GM06990 (cell line): ENCODE measurements around the gene FBXL20.

Source experiments
- DNase-seq: peaks from one replicate; pipeline ENCODE4 v3.0.0-alpha.2; 2011; ENCODE audit not compliant: insufficient read length; ENCODE audit errors: extremely low read depth
- H3K27me3 ChIP-seq: replicated peaks from 2 replicates; pipeline ENCODE4 v1.6.0; 2011; ENCODE audit warnings: low read length; ENCODE audit not compliant: control insufficient read depth, insufficient read depth
- H3K36me3 ChIP-seq: 2 replicates; pipeline ENCODE4 v1.5.1; 2011; ENCODE audit warnings: low read length; ENCODE audit not compliant: control insufficient read depth, insufficient read depth
- H3K4me3 ChIP-seq: replicated peaks from 2 replicates; pipeline ENCODE4 v1.5.1; 2011; ENCODE audit warnings: low read depth, mild to moderate bottlenecking, control low read depth, low read length
- TF ChIP-seq, protein P1 (sequence below): IDR thresholded peaks from 2 replicates; pipeline ENCODE4 v1.5.1; 2011; ENCODE audit warnings: low read length, control low read depth, mild to moderate bottlenecking, inconsistent platforms; ENCODE audit not compliant: insufficient read depth, poor library complexity, severe bottlenecking

FBXL20 gene

DNA sequence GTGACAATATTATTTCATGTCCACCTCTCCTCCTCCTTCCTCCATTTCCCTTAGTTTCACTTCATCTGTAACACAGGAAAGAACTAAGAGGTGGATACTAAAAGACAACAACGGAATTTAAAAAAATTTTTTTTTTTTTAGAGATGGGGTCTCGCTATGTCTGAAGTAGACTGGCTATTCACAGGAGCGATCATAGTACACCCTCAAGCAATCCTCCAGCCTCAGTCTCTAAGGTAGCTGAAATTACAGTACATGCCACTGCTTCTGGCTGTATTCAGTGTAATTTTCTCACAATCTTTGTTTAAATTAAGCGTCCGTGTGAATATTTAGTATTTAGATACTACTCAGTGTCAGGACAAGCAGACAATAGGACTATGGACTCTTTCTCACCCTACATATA lies 35.6 kb downstream of the FBXL20 start:
- no peak for DNase-seq
- Histone ChIP-seq H3K36me3 (no peaks in the 10 kb centered on the region), H3K4me3 (no peak overlapping the region), H3K27me3 (no peaks in the 10 kb centered on the region)
- TF ChIP-seq, protein P1, sequence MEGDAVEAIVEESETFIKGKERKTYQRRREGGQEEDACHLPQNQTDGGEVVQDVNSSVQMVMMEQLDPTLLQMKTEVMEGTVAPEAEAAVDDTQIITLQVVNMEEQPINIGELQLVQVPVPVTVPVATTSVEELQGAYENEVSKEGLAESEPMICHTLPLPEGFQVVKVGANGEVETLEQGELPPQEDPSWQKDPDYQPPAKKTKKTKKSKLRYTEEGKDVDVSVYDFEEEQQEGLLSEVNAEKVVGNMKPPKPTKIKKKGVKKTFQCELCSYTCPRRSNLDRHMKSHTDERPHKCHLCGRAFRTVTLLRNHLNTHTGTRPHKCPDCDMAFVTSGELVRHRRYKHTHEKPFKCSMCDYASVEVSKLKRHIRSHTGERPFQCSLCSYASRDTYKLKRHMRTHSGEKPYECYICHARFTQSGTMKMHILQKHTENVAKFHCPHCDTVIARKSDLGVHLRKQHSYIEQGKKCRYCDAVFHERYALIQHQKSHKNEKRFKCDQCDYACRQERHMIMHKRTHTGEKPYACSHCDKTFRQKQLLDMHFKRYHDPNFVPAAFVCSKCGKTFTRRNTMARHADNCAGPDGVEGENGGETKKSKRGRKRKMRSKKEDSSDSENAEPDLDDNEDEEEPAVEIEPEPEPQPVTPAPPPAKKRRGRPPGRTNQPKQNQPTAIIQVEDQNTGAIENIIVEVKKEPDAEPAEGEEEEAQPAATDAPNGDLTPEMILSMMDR, result no peak

DNA sequence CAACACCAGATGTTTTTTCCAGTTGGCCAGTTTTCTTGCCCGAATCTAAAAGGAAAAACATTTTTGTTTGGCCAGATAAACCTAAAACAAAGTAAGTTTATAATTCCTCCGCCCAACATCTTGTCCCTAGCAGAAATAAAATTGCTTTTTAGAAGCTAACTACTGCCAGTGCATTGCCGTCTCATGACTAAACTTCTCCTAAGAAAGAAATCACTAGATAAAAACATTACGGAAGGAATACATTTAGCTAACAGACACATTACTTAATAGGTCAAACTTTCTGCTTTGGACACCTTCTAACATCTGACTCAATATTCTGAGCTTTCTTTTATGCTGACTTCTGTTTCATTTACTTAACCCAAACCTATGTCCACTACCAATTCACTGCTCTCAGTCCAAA lies 36.2 kb downstream of the FBXL20 start:
- no peak for DNase-seq
- Histone ChIP-seq H3K36me3 (no peaks in the 10 kb centered on the region), H3K27me3 (no peaks in the 10 kb centered on the region), H3K4me3 (no peak overlapping the region)
- TF ChIP-seq, protein P1, result no peak

DNA sequence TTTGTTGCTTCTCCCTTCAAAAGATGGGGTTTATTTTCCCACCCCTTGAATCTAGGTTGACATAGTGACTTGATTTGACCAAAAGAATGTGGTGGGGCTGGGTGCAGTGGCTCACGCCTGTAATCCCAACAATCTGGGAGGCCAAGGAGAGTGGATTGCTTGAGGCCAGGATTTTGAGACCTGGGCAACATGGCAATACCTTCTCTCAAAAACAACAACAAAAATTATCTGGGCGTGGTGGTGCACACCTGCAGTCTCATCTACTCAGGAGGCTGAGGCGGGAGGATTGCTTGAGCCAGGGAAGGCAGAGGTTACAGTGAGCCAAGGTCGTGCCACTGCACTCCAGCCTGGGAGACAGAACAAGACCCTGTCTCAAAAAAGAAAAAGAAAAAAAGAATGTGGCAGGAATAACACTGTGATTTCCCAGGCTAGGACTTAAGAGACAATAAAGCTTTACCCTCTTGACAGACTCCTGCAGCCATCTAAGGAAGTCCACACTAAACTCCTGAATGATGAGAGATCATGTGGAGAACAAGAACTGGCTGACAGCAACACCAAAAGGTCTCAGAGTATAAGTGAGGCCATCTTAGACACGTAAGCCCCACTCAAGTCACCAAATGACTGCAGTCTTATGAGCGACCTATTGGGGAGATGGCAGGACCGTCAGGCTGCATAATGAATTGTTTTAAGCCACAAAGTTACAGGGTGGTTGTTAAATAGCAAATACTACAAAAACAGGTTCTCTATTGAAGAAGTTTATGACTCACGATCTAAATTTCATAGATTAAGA lies 37.0 kb downstream of the FBXL20 start:
- no peaks in the 10 kb centered on the region for H3K36me3 ChIP-seq
- no peak overlapping the region for H3K4me3 ChIP-seq
- H3K27me3 ChIP-seq, result no peaks in the 10 kb centered on the region
- TF ChIP-seq, protein P1, result no peak
- DNase-seq, result no peak

DNA sequence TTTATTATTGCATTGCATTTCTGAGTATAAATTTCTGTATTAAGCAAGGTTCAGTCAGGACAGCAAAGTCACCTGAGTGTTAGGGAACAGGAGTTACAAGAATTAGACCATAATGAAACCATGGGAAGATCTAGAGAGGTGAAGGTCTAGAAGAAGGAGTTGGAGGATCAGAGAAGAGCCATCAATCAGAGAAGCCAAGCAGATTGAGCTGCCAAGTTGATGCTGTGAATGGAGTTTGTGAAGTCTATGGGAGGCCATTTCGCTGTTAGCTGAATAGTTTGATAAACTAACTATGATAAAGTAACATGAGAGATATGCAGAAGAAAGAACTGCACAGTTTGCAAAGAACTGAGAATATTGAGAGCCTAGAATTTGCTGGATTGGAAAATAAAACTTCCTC lies 40.4 kb downstream of the FBXL20 start:
- Histone ChIP-seq H3K36me3 (no peaks in the 10 kb centered on the region), H3K4me3 (no peak overlapping the region), H3K27me3 (no peaks in the 10 kb centered on the region)
- no peak for DNase-seq
- TF ChIP-seq, protein P1, result no peak

DNA sequence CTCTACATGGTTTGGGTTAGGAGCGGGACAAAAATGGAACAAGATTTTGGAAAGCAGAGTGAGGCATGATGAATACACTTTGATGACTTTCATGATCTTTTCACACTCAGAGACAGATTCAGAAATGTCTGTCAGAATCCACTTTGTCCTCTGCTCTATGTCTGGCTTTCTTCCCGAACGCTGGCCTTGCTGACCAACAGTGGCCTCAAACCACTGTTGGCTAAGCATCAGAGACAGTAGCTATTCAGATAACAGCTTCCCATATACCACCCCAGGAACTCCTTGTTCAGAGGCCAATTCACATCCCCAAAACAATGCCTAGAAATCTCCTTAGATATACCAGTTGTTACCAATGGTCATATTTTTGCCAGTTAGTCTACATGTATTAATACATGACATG lies 40.9 kb downstream of the FBXL20 start:
- TF ChIP-seq, protein P1, result no peak
- DNase-seq, result no peak
- Histone ChIP-seq H3K36me3 (no peaks in the 10 kb centered on the region), H3K4me3 (no peak overlapping the region), H3K27me3 (no peaks in the 10 kb centered on the region)
